GM12801 (cell line): Measurements from ENCODE around the gene SSUH2.

Source experiments
- TF ChIP-seq, protein P1 (sequence below): IDR thresholded peaks from one replicate; pipeline ENCODE4 v1.5.1; 2011; ENCODE audit warnings: control low read depth; ENCODE audit not compliant: insufficient read length; ENCODE audit errors: extremely low read depth

Gene SSUH2

DNA sequence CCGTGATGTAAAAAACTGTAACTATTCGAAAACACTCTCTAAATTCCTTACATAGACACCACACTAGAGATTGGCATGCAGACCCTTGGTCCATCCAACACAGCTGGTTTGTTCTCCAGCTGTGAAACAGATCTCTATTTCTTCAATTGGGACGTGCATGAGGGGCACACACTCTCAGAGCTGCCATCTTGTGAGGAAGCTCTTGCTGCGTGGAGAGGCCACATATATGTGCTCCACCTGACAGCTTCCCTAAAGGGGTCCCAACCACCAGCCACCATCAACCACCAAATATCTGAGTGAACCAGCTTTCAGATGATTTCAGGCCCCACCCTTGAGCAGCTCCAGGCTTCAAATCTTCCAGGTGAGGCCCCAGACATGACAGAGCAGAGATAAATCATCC lies 25.6 kb downstream of the SSUH2 start:
- TF ChIP-seq, protein P1, sequence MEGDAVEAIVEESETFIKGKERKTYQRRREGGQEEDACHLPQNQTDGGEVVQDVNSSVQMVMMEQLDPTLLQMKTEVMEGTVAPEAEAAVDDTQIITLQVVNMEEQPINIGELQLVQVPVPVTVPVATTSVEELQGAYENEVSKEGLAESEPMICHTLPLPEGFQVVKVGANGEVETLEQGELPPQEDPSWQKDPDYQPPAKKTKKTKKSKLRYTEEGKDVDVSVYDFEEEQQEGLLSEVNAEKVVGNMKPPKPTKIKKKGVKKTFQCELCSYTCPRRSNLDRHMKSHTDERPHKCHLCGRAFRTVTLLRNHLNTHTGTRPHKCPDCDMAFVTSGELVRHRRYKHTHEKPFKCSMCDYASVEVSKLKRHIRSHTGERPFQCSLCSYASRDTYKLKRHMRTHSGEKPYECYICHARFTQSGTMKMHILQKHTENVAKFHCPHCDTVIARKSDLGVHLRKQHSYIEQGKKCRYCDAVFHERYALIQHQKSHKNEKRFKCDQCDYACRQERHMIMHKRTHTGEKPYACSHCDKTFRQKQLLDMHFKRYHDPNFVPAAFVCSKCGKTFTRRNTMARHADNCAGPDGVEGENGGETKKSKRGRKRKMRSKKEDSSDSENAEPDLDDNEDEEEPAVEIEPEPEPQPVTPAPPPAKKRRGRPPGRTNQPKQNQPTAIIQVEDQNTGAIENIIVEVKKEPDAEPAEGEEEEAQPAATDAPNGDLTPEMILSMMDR: no peak

DNA sequence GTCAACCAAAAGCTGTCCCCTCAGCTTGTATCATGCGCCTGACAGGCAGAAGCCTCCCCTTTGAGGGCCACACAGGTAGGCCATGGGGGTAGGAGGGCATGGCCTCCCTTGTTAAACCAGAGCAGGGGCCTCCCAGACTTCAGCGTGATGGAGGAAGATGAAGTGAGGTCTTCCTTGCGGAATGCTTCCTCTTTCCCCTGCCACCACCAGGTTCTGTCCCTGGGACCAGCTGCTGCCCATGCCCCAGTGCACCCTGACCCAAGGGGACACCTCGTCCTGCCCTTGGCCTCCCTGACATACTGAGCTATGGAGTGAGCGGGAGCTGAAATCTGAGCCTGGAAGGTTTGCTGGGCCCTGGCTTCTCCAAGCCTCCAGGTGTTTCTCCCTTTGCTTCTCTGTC lies 26.7 kb downstream of the SSUH2 start:
- TF ChIP-seq, protein P1: no peak

DNA sequence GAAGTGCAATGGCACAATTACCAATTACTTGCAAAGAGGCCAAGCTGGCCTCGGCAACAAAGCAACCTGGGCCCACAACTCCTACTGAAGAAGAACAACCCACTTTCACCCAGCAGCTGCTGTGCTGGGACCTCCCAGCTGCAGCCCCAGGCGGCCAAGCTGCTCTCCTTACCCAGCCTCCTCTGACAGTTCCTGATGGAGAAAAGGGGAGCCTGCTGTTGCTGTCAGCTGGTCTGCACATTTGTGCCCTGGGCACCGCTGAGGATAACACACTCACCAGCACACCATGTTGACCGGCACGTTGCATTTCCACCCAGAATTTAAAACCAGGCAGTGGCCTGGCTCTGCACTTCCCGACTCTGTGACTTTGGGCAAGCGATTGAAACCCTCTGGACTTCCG lies 33.6 kb downstream of the SSUH2 start:
- TF ChIP-seq, protein P1: no peak

DNA sequence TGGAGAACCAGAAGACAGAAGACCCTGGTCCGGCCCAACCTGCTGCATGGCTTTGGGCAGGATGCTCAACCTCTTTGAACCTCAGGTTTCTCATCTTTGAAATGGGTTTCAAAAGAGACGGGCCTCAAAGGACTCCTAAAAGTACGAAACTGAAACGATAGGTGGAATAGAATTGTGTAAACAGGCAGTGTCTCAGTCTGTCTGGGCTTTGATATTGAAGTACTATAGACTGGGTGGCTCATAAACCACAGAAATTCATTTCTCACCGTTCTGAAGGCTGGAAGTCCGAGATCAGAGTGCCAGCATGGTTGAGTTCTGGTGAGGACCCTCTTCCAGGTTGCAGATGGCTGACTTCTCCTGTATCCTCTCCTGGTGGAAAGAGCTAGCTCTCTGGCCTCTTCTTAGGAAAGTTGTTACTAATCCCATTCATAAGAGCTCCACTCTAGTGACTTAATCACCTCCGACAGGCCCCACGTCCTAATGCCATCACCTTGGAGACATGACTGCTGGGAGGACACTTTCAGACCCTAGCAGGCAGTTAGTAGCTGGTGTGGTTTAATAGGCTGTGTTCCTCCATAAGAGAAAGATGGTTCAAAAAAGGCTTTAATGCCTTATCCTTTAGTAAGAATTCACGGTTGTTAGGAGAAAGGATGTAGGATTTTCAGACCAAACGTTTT lies 35.7 kb downstream of the SSUH2 start:
- TF ChIP-seq, protein P1: no peak

DNA sequence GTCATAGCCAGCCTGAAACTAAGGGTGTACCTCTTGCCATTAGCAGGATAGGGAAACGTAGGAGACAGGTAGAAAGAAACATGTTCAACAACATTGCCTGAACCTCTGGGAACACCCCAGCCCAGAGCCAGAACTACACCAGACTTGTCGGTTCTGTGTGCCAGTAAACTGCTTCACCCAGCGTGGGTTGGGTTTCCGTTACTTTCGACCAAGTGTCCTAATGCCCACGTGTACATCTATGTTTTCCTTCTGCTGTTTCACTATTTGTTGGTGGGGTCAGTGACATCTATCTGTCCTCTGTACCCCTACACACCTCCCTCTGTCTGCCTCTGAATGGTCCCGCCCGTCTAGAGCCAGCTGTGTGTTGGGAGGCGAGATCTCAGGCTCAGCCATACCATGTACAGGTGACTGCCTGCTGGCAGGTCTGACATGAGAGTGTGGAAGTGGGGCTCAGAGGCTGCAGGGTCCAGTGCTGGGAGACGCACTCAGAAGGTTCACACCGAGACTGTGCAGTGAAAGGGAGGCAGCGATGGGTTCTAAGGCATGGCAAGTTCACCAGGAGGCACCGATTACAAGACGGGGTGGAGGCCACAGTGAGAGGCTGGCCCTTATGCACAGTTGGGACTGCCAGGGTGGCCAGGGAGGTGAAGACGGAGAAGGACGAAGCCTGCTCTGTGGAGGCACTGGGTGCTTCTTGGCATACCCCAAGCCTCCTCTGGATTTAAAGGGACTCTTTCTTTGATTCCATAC lies 36.4 kb downstream of the SSUH2 start:
- TF ChIP-seq, protein P1: no peak

DNA sequence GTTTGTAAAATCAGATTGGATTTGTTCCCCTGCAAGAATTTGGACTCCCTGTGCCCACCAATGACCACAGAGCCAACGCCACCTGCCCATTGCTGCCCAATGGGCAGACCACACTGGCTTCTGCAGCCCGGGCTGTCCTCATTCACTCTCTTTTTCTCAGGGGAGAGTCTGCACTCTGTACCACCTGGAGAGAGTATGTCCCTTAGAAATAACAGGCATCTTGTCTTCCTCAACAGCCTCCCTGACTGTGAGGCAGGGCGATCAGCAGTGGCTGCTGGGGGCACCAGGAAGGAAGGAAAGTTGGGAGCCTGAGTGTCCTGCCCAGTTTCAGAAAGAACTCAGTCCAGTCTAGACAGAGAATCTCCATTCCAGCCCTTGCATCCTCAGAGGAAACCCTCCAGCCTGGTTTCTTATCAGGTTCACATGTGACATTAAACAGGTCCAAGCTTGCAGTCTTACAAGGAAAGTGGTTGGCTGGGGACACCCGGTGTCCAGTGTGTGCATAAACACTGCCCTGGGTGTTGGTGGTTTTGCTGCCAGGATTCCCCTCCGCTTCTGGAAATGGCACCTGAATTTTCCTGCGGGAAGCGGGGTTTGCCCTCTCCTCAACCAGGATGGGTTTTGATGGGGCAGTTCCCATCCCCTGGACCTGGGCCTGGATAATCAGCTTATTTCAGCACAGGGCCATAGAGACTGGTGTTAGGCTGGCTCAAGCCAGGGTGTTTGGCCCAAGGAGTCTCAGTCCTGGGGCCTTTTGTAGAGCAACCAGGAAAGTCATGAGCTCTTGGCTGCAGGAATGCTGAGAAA lies 37.2 kb downstream of the SSUH2 start:
- TF ChIP-seq, protein P1: no peak

DNA sequence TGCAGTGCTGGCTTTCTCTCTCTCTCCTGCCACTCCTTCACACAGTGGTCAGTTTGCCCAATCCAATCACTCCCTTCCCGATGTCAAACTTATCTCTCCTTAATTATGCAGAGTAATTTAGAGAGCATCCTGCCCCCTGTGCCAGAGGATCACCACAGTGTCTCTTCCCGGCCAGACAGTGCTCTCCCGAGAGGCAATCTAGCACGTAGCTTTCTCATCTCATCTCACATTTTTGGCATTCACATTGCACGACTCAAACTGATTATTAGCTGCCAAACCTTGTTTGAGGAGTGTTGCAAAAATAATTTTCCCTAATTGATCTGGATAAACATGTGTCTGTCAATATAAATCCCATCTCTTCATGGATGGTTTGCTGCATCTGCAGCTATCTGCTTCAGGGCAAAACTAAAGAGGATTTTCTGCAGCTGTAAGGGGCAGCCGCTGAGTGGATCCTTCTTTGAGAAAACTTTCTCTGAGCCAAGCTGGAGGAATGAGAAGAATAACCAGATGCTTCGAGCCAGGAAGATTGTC lies 37.8 kb downstream of the SSUH2 start:
- TF ChIP-seq, protein P1: no peak
